Keratinocyte (primary cell): ENCODE measurements around the gene GRAMD1B. TPM values are rescaled to one million over a fixed set of nuclear protein-coding genes. Genes with fewer than 3 reads are reported as not detected.
"Not testable (repeated sequence)": the region's sequence is repeated elsewhere in the genome, so short reads cannot be mapped to it uniquely, and the experiment has no call there.

Experiments used
- DNase-seq: peaks from one replicate; pipeline ENCODE4 v3.0.0-alpha.2; 2011; ENCODE audit warnings: low read depth, missing footprints, low spot score
- FAIRE-seq: peaks from 2 replicates; lab custom pipeline; 2011; peaks lifted over from hg19 to GRCh38; lab: Jason Lieb, UNC
- H2AFZ ChIP-seq: 2 replicates; pipeline ENCODE4 v1.6.0; 2012; ENCODE audit warnings: low read length, control low read depth, inconsistent platforms; ENCODE audit not compliant: control insufficient read depth
- H3K27ac ChIP-seq: 2 replicates; pipeline ENCODE4 v1.5.1; 2011; ENCODE audit warnings: low read length; ENCODE audit not compliant: control insufficient read depth, insufficient read depth
- H3K27me3 ChIP-seq: 3 replicates; pipeline ENCODE4 v1.6.0; 2011; ENCODE audit warnings: low read length; ENCODE audit not compliant: control insufficient read depth, insufficient read depth; ENCODE audit errors: extremely low read depth
- H3K36me3 ChIP-seq, 2 experiments: 2 replicates in 1 of 2; 3 replicates in 1 of 2; pipeline ENCODE4 v1.5.1; 2011; ENCODE audit warnings: low read length in 2 of 2, mild to moderate bottlenecking in 1 of 2; ENCODE audit not compliant: control insufficient read depth in 2 of 2, insufficient read depth in 2 of 2; ENCODE audit errors: extremely low read depth in 1 of 2
- H3K4me1 ChIP-seq: 3 replicates; pipeline ENCODE4 v1.5.1; 2011; ENCODE audit warnings: low read length; ENCODE audit not compliant: control insufficient read depth, insufficient read depth; ENCODE audit errors: extremely low read depth
- H3K4me2 ChIP-seq: 3 replicates; pipeline ENCODE4 v1.6.0; 2011; ENCODE audit warnings: low read depth, low read length; ENCODE audit not compliant: control insufficient read depth, insufficient read depth; ENCODE audit errors: extremely low read depth
- H3K4me3 ChIP-seq, 3 experiments: fragments of 200-600 bp in 1 of 3; sonication (generic) in 1 of 3; 2 replicates in 2 of 3; 3 replicates in 1 of 3; pipeline ENCODE4 v1.5.1; 2011 to 2016; ENCODE audit warnings: low read length in 3 of 3, mild to moderate bottlenecking in 3 of 3, control low read depth in 2 of 3, inconsistent platforms in 1 of 3, low read depth in 1 of 3, mixed read lengths in 1 of 3, mixed run types in 1 of 3, moderate library complexity in 1 of 3; ENCODE audit not compliant: control insufficient read depth in 2 of 3, insufficient read depth in 2 of 3; ENCODE audit errors: extremely low read depth in 1 of 3
- H3K79me2 ChIP-seq: 2 replicates; pipeline ENCODE4 v1.6.0; 2012; ENCODE audit warnings: low read length; ENCODE audit not compliant: control insufficient read depth, insufficient read depth
- H3K9ac ChIP-seq: 3 replicates; pipeline ENCODE4 v1.6.0; 2011; ENCODE audit warnings: low read length; ENCODE audit not compliant: control insufficient read depth, insufficient read depth; ENCODE audit errors: extremely low read depth
- H3K9me1 ChIP-seq: 3 replicates; pipeline ENCODE4 v1.6.0; 2011; ENCODE audit warnings: low read length; ENCODE audit not compliant: control insufficient read depth, insufficient read depth; ENCODE audit errors: extremely low read depth
- H3K9me3 ChIP-seq: 2 replicates; pipeline ENCODE4 v1.5.1; 2012; ENCODE audit warnings: low read depth, low read length; ENCODE audit not compliant: control insufficient read depth
- H4K20me1 ChIP-seq: 3 replicates; pipeline ENCODE4 v1.6.0; 2011; ENCODE audit warnings: low read length; ENCODE audit not compliant: control insufficient read depth, insufficient read depth; ENCODE audit errors: extremely low read depth
- CTCF ChIP-seq, 3 experiments: IDR thresholded peaks in 1 of 3; conservative IDR thresholded peaks in 1 of 3; optimal IDR thresholded peaks in 1 of 3; 2 replicates in 2 of 3; 3 replicates in 1 of 3; pipeline versions ENCODE3 to v1.5.1; 2011; ENCODE audit warnings: low read length in 3 of 3, mild to moderate bottlenecking in 3 of 3, moderate library complexity in 2 of 3, control low read depth in 1 of 3, inconsistent platforms in 1 of 3; ENCODE audit not compliant: insufficient read depth in 2 of 3; ENCODE audit errors: extremely low read depth in 1 of 3
- EZH2 ChIP-seq: IDR thresholded peaks from one replicate; pipeline ENCODE4 v1.6.1; 2012; ENCODE audit warnings: inconsistent platforms, mild to moderate bottlenecking, low read length, moderate library complexity
- dilution Hi-C: fragments of 300-500 bp; cut with MboI; formaldehyde crosslinking; loops from one replicate; pipeline ENCODE4 v1.7.0; 2020; ENCODE audit warnings: low sequenced_read_pairs; ENCODE audit not compliant: extremely low pct_ligation_motif_present
- polyA plus RNA-seq, 5 experiments: library from polyadenylated mRNA; depleted of rRNA in 3 of 5; stranded (reverse) in 3 of 5; stranded (forward) in 1 of 5; unstranded in 1 of 5; fragments of >200 nt; gene quantifications; 1 replicate in 1 of 5; 2 replicates in 3 of 5; 3 replicates in 1 of 5; pipeline versions ENCODE4 v1.2.1 to v1.2.3, GENCODE V29; 2011 to 2012; ENCODE audit warnings: missing spikeins in 2 of 5, low read depth in 1 of 5, low replicate concordance in 1 of 5

The GRAMD1B gene
- polyA plus RNA-seq, 1 donor (not counting 4 experiments of a cell fraction or from before 2014, with no cell fraction given): 0.04 TPM

- TF ChIP-seq CTCF (optimal IDR thresholded peaks at IDR 0.05 in 1 of 3, IDR thresholded peaks at IDR 0.05 in 1 of 3, conservative IDR thresholded peaks at IDR 0.05 in 1 of 3; ENCODE audit: extremely low read depth in 1 of 3, insufficient read depth in 2 of 3, low read length in 3 of 3) (no peak), EZH2 (no peak)
- no peak overlapping the region for H3K9ac ChIP-seq
- no peaks in the 10 kb centered on the region for H3K9me3 ChIP-seq
- H3K4me2 ChIP-seq: no peak overlapping the region
- dilution Hi-C loops: no loop called here
- no peak overlapping the region for H2AFZ ChIP-seq
- no peaks in the 10 kb centered on the region for H3K9me1 ChIP-seq
- no peaks in the 10 kb centered on the region for H3K27me3 ChIP-seq
- H3K36me3 ChIP-seq: no peaks in the 10 kb centered on the region
- H3K4me3 ChIP-seq: no peak overlapping the region
- H4K20me1 ChIP-seq: no peaks in the 10 kb centered on the region
- FAIRE-seq (no peak), DNase-seq (no peak)
- no peaks in the 10 kb centered on the region for H3K79me2 ChIP-seq
- H3K27ac ChIP-seq: no peak overlapping the region
- H3K4me1 ChIP-seq: peaks cover 3% of the 10 kb centered on the region
Measured at GRCh38 chr11:123510579-123510905, 80.5 kb downstream of the GRAMD1B start.

DNA sequence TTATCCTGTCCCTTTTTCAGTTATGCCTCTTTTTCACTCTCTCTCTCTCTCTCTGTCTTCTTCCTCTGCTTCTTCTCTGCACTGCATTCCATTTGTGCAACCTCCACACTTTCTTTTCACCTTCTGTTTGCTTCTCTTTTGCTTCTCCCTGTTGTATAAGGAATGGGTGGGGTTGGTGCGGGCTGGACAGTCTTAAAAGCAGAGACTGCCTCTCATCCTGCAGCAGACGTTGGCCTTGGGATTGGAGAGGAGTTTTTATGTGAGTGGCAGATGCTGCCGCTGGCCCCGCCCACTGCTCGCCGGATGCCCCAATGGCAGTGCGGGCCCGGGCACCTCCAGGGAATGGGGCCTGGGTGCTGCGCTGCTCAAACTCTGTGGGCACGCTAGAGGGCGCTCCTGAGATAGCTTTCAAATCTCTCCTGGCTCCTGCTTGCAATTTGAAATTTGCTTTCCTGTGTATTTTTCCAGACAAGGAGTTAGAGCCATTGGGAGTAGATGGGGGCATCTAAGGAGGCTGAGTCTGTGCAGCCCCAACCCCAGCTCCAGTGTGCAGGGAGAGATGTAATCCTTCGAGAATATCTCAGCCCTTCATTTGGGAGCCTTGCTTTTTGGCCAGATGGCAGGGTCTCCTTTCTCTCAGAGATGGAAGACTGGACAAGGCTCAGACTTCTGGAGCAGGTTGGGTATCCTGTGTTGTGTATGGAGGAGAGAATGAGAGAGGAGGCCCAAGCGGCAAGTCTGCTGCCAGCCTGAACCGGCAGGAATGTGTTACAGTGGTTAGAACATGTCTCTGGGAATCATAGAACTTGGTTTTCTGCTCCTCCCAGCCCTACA lies 81.2 kb downstream of the GRAMD1B start:
- Histone ChIP-seq H3K27me3 (no peaks in the 10 kb centered on the region), H3K79me2 (no peaks in the 10 kb centered on the region), H3K4me1 (peaks cover 3% of the 10 kb centered on the region), H2AFZ (no peak overlapping the region), H3K9me1 (no peaks in the 10 kb centered on the region), H3K36me3 (no peaks in the 10 kb centered on the region), H4K20me1 (no peaks in the 10 kb centered on the region), H3K27ac (no peak overlapping the region), H3K9me3 (no peaks in the 10 kb centered on the region), H3K9ac (no peak overlapping the region), H3K4me2 (no peak overlapping the region), H3K4me3 (no peak overlapping the region)
- TF ChIP-seq EZH2 (no peak), CTCF (optimal IDR thresholded peaks at IDR 0.05 in 1 of 3, IDR thresholded peaks at IDR 0.05 in 1 of 3, conservative IDR thresholded peaks at IDR 0.05 in 1 of 3; ENCODE audit: extremely low read depth in 1 of 3, insufficient read depth in 2 of 3, low read length in 3 of 3) (peak; percentile 85 to 92 (median 89))
- FAIRE-seq (peak; percentile 34), DNase-seq (peak; percentile 42)
- dilution Hi-C loops: no loop called here

DNA sequence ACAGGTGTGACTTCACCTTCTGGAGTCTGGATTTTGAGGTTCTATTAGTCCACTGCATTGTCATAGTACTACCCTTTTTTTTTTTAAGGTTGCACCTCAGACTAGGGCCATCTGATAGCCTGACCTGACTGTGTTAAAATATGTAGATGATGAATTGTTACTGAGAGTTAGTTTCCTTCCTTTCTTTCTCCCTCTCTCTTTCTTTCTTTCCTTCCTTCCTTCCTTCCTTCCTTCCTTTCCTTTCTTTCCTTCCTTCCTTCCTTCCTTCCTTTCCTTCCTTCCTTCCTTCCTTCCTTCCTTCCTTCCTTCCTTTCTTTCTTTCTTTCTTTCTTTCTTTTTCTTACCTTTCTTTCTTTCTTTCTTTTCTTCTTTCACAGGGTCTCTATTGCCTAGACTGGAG lies 83.2 kb downstream of the GRAMD1B start:
- H3K36me3 ChIP-seq, H3K4me2 ChIP-seq, H3K9me3 ChIP-seq, H3K27ac ChIP-seq, DNase-seq, H3K79me2 ChIP-seq, FAIRE-seq, H3K4me3 ChIP-seq, H3K9ac ChIP-seq, dilution Hi-C loops, H3K4me1 ChIP-seq, H3K9me1 ChIP-seq, H3K27me3 ChIP-seq, H2AFZ ChIP-seq, H4K20me1 ChIP-seq: not testable (repeated sequence)
